Parathyroid adenoma (tissue), 2 donors: ENCODE measurements around the gene C2CD5.

ENCODE experiments used
- H2AFZ ChIP-seq: fragments of 300-600 bp; sonication (generic); one replicate; pipeline ENCODE4 v1.7.0; 2017; ENCODE audit warnings: antibody characterized with exemption, mild to moderate bottlenecking
- H3K27ac ChIP-seq: fragments of 300-600 bp; sonication (generic); one replicate; pipeline ENCODE4 v1.7.0; 2017
- H3K27me3 ChIP-seq: fragments of 300-600 bp; sonication (generic); one replicate; pipeline ENCODE4 v1.7.0; 2017; ENCODE audit warnings: low read length; ENCODE audit not compliant: control insufficient read depth, insufficient read depth
- H3K36me3 ChIP-seq: fragments of 300-600 bp; sonication (generic); one replicate; pipeline ENCODE4 v1.7.0; 2017; ENCODE audit warnings: low read length; ENCODE audit not compliant: control insufficient read depth, insufficient read depth
- H3K4me1 ChIP-seq: fragments of 300-600 bp; sonication (generic); one replicate; pipeline ENCODE4 v1.7.0; 2017; ENCODE audit warnings: control low read depth
- H3K4me2 ChIP-seq: fragments of 300-600 bp; sonication (generic); one replicate; pipeline ENCODE4 v1.7.0; 2017; ENCODE audit warnings: low read length
- H3K4me3 ChIP-seq: fragments of 300-600 bp; sonication (generic); one replicate; pipeline ENCODE4 v1.7.0; 2017; ENCODE audit warnings: low read depth, low read length
- H3K79me2 ChIP-seq: fragments of 300-600 bp; sonication (generic); one replicate; pipeline ENCODE4 v1.7.0; 2017; ENCODE audit warnings: control low read depth
- H3K9ac ChIP-seq: fragments of 300-600 bp; sonication (generic); one replicate; pipeline ENCODE4 v1.7.0; 2017; ENCODE audit warnings: mild to moderate bottlenecking
- H3K9me3 ChIP-seq: fragments of 300-600 bp; sonication (generic); one replicate; pipeline ENCODE4 v1.7.0; 2017; ENCODE audit warnings: low read length; ENCODE audit not compliant: control insufficient read depth
- CTCF ChIP-seq: fragments of 300-600 bp; sonication (generic); IDR thresholded peaks from one replicate; pipeline ENCODE4 v1.7.0; 2017; ENCODE audit warnings: antibody characterized with exemption, mild to moderate bottlenecking
- donor health status: primary hyperparathyroidism.

The C2CD5 gene

GRCh38 chr12:22536971-22537544, 7.3 kb downstream of the C2CD5 start:
- TF ChIP-seq CTCF: no peak
- no peak overlapping the region for H2AFZ ChIP-seq
- H3K4me3 ChIP-seq: no peak overlapping the region
- H3K4me1 ChIP-seq: peaks cover 8% of the 10 kb centered on the region
- no peak overlapping the region for H3K9ac ChIP-seq
- peaks cover 5% of the 10 kb centered on the region for H3K79me2 ChIP-seq
- no peaks in the 10 kb centered on the region for H3K9me3 ChIP-seq
- H3K27me3 ChIP-seq: no peaks in the 10 kb centered on the region
- no peak overlapping the region for H3K27ac ChIP-seq
- H3K4me2 ChIP-seq: no peak overlapping the region
- H3K36me3 ChIP-seq: no peaks in the 10 kb centered on the region

- no peak overlapping the region for H3K4me3 ChIP-seq
Observed at GRCh38 chr12:22536346-22536945, 7.9 kb downstream of the C2CD5 start.

GRCh38 chr12:22535478-22535877, 8.9 kb downstream of the C2CD5 start:
- Histone ChIP-seq H3K27me3 (no peaks in the 10 kb centered on the region), H3K4me2 (no peak overlapping the region), H3K9me3 (no peaks in the 10 kb centered on the region), H3K4me1 (no peaks in the 10 kb centered on the region), H3K79me2 (peaks cover 3% of the 10 kb centered on the region), H3K27ac (no peak overlapping the region), H3K9ac (no peak overlapping the region), H2AFZ (no peak overlapping the region), H3K4me3 (no peak overlapping the region), H3K36me3 (no peaks in the 10 kb centered on the region)
- no peak for TF ChIP-seq CTCF

More at GRCh38 chr12:22536346-22536945, 7.9 kb downstream of the C2CD5 start:
- TF ChIP-seq CTCF: no peak
- Histone ChIP-seq H2AFZ (no peak overlapping the region), H3K79me2 (peaks cover 3% of the 10 kb centered on the region), H3K4me1 (peaks cover 5% of the 10 kb centered on the region), H3K27me3 (no peaks in the 10 kb centered on the region), H3K9ac (no peak overlapping the region), H3K36me3 (no peaks in the 10 kb centered on the region), H3K27ac (no peak overlapping the region), H3K4me2 (no peak overlapping the region), H3K9me3 (no peaks in the 10 kb centered on the region)

GRCh38 chr12:22535038-22535437, 9.3 kb downstream of the C2CD5 start:
- no peaks in the 10 kb centered on the region for H3K36me3 ChIP-seq
- H3K4me1 ChIP-seq: no peaks in the 10 kb centered on the region
- no peak overlapping the region for H3K4me2 ChIP-seq
- no peak overlapping the region for H3K9ac ChIP-seq
- H3K79me2 ChIP-seq: peaks cover 2% of the 10 kb centered on the region
- H3K4me3 ChIP-seq: no peak overlapping the region
- H3K9me3 ChIP-seq: no peaks in the 10 kb centered on the region
- no peak overlapping the region for H2AFZ ChIP-seq
- H3K27ac ChIP-seq: no peak overlapping the region
- no peaks in the 10 kb centered on the region for H3K27me3 ChIP-seq
- no peak for TF ChIP-seq CTCF

GRCh38 chr12:22533155-22533554, 11.2 kb downstream of the C2CD5 start:
- Histone ChIP-seq H3K9me3 (no peaks in the 10 kb centered on the region), H3K4me2 (no peak overlapping the region), H3K4me3 (no peak overlapping the region), H3K27ac (no peak overlapping the region), H3K27me3 (no peaks in the 10 kb centered on the region), H3K79me2 (no peaks in the 10 kb centered on the region), H3K4me1 (no peaks in the 10 kb centered on the region), H2AFZ (no peak overlapping the region), H3K36me3 (no peaks in the 10 kb centered on the region), H3K9ac (no peak overlapping the region)
- no peak for TF ChIP-seq CTCF
